ENCODE results near the gene SETD2.

The SETD2 gene

GRCh38 chr3:46968783-46969428, 195.0 kb downstream of the SETD2 start:
- no peak for TF ChIP-seq POLR2A (IDR thresholded peaks at IDR 0.05; ENCODE audit: low read length)
- no peak for TF ChIP-seq GATA1 (IDR thresholded peaks at IDR 0.05; ENCODE audit: low read depth, low read length)
- DNase-seq, result no peak

DNA sequence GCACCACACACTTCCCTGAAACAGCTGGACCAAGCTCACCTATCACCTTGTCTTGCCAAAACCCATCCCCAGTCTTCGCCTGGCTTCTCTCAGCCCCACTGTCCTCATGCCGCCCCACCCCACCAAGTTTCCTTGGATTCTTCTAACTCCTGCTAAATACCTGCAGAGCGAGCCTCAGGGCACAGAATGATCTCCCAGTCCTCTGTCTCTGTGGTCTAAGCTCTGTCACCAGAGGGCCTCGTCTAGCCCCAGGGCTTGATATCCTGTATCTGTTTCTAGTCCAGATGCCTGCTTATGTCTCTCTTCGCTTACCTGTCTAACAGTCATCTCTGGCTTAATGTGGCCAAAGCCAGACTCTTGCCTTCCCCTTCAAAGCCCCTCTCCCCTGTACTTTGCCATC, 197.1 kb downstream of the SETD2 start:
- DNase-seq, result no peak
- TF ChIP-seq GATA1 (IDR thresholded peaks at IDR 0.05; ENCODE audit: low read depth, low read length) (no peak), POLR2A (IDR thresholded peaks at IDR 0.05; ENCODE audit: low read length) (no peak)
